Measurements from ENCODE around the gene ZNF213.
"Not testable (repeated sequence)": the region's sequence is repeated elsewhere in the genome, so short reads cannot be mapped to it uniquely, and the experiment has no call there.

ZNF213 gene

DNA sequence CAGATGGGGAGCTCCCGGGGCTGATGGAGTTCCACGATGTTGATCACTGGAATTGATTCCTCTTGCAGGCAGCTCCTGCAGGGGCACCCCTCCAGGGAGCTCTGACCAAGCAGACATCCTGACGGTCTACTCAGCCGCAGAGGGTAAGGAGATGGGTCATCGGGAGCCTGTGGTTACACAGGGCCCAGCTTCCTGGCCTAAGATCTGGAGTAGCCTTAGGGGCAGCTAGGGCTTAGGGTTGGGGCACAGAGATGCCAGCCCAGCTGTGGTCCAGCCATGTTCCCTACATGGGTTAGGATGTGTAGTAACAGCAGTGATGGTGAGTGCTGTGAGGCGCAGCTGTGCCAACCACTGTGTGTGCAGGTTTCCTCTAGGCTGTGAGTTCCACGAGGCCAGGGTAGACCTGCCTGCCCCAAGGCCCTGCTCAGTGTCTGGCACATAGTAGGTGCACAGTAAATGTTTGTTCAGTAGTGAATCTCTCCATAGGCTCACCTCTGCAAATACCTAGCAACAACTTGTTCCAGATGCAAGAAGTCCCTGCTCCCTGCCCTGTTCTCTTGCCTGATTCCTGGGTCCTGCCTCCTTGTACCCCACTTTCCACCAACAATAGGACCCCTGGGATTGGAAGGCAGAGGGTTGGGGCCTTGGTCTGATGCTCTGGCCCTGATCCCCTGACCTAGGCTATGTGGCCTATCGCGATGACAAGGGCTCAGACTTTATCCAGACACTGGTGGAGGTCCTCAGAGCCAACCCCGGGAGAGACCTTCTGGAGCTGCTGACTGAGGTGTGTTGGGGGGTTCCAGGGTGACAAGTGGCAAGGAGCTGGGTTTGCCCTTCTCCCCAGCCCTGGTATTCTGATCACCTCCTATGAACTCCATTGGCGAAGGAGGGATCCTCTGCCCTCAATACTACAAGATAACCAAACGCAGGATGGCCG lies 13.7 kb downstream of the ZNF213 start:
- no peak for DNase-seq (ENCODE audit: low read depth in 3 of 3)

DNA sequence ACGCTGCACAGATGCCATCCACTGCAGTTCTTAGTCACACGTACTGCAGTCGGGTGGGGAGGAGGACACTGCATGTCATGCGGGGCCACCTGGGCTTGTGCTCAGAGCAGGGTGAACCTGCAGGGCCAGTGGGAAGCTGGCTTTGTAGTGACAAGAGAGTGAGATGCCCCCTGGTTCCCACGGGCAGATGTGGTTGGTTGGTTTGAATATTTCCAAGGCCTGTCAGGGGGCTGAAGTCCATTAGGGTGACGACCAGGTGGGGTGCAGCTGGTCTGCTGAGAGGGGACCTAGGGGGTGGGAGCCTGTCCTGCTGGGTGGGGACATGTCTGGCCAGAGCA lies 14.3 kb downstream of the ZNF213 start:
- no peak for DNase-seq (ENCODE audit: low read depth in 3 of 3)

DNA sequence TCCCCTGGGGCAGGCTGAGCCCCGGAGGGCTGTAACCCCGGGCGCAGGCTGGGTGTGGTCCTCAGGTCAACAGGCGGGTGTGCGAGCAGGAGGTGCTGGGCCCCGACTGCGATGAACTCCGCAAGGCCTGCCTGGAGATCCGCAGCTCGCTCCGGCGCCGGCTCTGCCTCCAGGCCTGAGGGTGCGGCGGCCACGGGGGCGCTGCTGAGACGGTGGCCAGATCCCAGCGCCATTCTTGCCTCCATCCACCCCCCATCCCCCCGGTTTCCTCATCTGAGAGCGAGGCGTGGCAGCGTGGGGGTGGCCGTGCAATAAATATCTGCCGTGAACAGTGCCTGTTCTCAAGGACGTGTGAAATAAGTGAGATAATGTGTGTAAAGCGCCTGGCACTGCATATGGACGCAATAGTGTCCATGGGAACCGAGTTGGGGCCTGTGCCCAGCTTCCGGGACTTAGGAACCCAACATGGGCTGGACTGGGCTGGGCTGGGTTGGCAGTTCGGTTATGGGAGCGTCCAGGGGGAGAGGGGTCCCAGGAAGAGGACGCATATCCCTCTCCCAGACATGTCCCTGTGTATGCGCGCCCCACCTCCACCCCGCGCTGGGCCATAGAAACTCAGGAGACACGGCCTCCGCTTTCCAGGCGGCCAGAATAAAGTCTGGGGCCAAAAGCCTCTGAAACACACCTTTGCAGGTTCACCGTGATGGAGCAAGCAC lies 15.0 kb downstream of the ZNF213 start:
- DNase-seq (ENCODE audit: low read depth in 3 of 3) = no peak

DNA sequence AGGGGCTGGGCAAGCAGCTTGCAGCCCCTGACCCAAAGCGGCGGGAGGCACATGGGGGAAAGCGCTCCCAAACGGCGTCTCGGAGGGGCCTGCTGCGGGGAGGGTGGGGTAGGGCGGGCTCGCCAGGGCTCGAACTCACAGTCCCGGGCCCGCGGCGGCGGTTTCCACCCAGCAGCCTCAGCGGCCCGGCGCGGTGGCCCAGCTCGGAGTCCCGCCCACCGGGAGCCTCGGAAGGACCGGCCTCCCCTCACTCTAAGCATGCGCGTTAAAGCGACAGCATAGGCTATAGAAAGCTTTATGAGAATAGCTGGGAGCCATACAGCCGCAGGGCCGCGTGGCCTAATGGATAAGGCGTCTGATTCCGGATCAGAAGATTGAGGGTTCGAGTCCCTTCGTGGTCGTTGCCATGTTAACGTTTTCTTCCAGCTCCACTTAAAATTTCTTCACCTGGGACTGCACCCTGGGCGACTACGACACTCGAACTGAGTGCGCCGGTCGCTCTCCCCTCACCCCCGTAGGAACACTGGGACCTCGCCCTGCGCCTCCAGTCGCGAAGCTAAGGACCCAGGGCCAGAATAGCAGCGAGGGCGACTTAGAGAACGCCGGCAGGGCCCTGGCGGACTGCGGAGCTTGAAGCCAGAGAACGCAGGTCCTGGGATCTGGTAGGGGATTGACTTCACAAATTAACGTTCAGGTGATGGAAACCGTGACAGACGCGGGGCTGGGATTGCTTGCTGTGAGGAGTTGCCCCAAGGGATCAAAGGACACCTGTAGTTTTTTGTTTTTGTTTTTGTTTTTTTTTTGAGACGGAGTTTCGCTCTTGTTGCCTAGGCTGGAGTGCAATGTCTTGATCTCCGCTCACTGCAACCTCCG lies 15.8 kb downstream of the ZNF213 start:
- peak; percentile 96 to 99 (median 97) for DNase-seq (ENCODE audit: low read depth in 3 of 3)

DNA sequence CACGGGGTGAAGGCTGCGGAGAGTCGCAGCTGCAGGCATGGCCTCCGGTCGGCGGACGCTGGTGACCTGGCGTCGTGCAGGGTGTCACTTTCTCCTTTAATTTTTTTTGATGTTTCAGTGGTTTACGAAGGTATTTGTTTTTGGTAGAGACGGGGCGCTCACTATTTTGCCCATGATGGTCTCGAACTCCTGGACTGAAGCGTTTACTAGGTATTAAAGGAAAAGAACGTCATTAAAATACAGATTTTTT lies 17.1 kb downstream of the ZNF213 start:
- DNase-seq (ENCODE audit: low read depth in 3 of 3) = no peak

DNA sequence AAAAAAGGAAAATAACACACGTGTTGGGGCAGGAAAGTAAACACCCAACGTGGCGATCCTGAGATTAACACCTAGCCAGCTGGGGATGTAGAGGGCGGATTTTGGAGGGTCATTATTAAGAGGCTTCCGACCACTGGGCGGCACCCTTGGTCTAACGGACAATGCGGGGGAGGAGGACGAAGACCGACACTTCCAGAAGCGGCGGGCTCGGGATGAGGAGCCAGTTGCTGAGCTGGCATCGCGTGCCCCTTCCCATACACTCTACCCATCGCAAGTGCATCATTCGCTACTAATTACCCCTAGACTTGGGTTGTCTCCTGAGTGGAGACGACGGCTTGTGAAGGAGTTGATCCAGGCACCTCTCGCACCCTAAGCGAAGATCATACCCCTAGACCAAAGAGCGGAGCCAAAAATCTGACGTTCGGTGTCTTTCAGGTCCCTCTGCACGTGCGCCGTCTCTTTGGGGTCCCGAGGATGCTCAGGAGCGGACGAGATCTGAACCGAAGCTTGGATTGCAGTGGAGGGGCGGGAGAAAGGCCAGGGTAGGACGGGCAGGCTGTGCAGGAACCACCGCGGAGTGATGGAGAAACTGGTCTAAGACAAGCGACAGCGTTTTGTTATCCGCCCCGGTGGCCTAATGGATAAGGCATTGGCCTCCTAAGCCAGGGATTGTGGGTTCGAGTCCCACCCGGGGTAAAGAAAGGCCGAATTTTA lies 17.6 kb downstream of the ZNF213 start:
- DNase-seq (ENCODE audit: low read depth in 3 of 3) = peak; percentile 60 to 85 (median 70)

DNA sequence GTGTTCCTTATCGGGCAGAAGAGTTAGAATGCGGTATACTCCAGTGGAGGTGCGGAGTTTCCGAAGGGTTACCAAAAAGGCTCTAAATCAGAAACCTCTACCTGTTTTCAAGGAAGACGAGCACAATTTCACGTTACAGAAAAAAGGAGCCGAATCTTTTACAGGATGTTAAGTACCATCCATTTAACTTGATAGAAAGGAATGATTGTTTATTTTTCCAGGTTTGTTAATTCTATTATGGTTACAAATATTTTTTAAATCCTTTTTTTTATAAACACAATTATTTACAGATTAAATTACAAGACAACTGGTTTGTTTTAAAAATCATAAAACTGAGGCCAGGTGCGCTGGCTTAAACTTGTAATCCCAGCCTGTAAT lies 18.2 kb downstream of the ZNF213 start:
- no peak for DNase-seq (ENCODE audit: low read depth in 3 of 3)

DNA sequence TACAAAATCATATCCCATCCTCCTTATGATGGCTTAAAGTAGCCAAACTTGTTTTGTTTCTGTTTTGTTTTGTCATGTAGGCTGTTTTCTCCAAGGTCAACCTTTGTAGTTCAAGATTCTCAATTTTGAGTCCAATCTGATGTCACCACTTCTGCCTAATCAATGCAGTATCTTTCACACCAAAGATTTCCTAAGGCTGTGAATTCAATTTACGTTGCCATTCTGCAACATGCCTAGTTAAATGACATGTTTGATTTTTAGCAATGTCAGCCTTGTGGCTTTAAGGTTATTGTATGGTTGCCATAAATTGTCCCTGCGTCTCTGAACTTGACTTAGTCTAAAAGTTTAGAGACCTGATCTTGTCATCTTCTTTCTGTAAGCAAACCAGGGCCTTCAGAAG lies 20.4 kb downstream of the ZNF213 start:
- DNase-seq (ENCODE audit: low read depth in 3 of 3) = no peak

DNA sequence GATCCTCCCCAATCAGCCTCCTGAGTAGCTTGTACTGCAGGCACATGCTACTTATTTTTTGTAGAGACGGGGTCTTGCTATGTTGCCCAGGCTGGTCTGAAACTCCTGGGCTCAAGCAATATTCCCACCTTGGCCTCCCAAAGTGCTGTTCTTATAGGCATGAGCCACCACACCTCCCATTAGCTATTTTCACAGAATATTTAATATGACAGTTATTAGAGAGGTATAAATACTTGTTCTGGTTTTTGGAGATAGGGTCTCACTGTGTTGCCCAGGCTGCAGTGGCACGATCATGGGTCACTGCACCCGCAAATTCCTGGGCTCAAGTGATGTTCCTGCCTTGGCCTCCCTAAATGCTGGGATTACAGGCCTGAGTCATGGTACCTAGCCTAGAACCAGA lies 21.1 kb downstream of the ZNF213 start:
- DNase-seq (ENCODE audit: low read depth in 3 of 3) = no peak

DNA sequence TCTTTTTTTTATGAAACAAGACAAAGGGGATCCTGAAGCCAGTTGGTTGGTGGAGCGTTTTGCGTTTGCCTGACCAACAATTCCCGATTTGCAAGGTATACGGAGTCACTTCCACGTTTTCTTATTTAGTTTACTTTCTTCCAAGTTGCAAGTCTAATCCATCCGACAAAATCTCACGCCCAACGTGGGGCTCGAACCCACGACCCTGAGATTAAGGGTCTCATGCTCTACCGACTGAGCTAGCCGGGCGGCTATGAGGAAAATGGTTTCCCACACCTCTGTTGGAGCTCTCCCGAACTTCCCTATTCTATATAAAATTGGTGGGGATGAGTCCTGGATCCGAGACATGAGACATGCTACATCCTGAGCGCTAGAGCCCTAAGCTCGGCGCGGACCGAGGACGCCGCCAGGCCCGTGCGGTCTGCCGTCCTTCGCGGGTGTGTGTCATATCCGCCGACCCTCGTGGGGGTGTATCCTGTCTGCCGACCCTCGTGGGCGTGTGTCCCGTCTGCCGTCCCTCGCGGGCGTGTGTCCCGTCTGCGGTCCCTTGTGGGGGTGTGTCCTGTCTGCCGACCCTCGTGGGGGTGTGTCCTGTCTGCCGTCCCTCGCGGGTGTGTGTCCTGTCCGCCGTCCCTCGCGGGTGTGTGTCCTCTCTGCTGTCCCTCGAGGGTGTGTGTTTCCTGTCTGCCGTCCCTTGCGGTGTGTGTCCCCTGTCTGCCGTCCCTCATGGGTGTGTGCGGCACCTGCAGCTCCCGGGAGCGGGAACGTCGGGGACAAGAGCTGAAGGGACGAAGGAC lies 22.6 kb downstream of the ZNF213 start:
- DNase-seq (ENCODE audit: low read depth in 3 of 3) = peak in 1 of 3 experiments; percentile 26

DNA sequence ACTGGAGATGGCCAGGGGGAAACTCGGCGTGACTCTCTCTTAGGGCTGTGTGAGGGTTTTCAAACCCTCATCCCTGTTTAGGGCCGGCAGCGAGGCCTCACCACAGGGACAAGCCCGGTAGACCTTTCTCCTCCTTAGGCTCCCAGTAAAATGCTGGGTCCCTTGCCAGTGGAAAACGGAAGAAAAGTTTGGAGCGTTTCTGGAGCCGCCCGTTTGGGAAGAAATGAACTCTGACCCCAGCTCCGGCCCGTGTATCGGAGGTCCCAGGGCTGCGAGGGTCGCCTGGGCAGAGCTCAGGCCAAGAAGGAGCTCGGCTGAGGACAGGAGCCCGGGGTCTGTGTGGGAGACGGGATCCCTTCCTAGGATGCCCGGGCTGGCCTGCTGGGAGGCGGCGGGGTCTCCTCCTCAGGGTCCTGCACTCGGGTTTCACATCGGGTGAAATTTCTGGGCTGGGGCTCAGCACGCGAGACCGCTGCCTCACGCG lies 23.2 kb downstream of the ZNF213 start:
- no peak for DNase-seq (ENCODE audit: low read depth in 3 of 3)

DNA sequence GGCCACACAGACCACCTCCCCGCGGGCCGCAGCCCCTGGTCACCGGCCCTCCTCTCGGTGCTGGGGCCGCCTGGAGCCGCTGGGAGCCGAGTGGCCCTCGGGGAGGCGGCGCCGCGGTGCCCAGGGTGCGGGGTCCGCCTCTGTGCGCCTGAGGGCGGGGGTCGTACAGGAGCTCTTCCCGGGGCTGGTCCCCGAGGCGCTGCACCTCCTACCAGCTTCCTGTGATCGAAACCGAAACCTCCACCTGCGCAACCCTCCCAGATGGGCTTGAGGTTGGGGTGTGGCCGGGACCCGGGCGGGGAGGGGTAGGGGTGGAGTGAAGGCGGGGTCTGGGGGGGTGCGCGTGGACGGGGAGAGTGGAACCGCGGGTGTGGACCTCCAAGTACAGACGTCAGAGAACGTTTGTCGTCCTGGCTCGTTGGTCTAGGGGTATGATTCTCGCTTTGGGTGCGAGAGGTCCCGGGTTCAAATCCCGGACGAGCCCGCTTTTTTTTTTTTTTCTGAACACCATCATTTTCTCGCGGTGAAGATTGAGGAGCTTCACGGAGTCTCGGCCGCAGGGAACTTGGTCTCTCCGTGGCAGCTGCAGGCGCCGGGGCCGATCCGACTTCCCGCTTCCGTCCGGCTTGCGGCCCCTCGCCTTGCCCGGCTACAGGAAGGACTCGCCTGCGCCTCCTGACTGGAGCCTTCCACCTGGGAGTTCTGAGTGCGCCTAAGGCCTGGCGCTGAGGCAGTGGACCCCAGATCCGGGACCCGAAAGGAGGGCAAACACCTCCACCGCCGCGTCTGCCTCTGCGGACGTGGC lies 23.9 kb downstream of the ZNF213 start:
- peak; percentile 62 to 93 (median 86) for DNase-seq (ENCODE audit: low read depth in 3 of 3)

DNA sequence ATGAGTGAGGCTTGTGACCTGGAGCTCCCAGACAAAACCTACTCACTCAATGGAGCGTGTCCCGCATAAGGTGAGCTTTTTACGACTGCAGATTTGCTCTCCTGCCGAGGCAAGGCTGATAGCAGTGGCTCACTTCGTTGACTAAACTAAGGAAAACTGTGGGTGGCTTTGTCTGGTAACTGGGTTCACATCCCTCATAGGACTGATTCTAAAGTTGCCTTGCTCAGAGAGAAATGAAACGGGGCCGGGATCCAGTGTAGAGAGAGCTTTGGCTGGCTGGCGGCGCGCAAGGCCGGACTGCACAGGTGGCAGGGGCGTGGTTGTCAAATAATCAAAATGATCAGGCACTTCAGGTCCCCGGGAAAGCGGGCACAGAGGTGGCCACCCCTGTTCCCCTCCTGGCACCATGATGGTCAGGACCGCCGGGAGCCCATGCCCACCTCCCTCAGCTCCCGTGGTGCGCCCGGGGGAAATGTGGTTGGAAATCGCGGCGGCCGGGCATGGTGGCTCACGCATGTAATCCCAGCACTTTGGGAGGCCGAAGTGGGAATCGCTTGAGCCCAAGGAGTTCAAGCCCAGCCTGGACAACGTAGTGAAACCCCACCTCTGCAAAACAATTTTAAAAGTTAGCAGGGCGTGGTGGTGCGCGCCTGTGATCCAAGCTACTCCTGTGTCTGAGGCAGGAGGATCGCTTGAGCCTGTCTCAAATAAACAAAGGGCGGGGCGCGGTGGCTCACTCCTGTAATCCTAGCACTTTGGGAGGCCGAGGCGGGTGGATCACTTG lies 26.6 kb downstream of the ZNF213 start:
- DNase-seq (ENCODE audit: low read depth in 3 of 3) = no peak

DNA sequence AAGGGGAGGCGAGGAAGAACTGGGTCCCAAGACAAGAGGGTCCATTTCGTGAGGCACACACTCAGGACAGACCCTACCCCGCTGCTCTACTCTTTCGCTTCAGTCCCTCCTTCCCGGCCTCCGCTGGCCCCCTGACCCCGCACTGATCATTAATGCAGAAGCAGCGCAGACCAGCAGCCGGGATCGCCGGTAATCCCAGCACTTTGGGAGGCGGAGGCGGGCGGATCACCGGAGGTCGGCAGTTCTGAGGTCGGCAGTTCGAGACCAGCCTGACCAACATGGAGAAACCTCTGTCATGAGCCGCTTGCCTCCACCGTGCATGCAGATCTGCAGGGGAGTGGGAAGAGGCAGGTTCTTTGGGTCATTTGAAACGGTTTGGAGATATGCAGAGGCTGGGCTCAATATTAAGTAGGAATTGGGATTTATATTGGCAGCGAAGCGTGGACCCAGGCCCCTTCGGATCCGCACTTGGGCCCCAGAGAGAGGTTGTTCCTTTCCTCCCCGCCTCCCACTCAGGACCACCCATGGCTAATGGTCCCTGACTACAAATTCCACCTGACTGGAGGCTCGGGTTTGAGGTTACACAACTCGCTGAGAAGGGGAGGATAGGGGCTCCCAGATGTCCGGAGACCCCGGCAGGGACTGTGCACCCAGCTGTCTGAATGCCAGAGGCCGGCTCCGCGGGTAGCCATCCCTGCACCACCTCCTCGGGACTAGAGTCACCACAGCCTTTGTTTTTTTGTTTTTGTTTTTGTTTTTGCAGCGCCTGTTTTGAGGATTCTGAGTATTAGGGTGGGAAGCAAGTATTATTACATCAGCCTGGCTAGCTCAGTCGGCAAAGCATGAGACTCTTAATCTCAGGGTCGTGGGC lies 29.5 kb downstream of the ZNF213 start:
- no peak for DNase-seq (ENCODE audit: low read depth in 3 of 3)

DNA sequence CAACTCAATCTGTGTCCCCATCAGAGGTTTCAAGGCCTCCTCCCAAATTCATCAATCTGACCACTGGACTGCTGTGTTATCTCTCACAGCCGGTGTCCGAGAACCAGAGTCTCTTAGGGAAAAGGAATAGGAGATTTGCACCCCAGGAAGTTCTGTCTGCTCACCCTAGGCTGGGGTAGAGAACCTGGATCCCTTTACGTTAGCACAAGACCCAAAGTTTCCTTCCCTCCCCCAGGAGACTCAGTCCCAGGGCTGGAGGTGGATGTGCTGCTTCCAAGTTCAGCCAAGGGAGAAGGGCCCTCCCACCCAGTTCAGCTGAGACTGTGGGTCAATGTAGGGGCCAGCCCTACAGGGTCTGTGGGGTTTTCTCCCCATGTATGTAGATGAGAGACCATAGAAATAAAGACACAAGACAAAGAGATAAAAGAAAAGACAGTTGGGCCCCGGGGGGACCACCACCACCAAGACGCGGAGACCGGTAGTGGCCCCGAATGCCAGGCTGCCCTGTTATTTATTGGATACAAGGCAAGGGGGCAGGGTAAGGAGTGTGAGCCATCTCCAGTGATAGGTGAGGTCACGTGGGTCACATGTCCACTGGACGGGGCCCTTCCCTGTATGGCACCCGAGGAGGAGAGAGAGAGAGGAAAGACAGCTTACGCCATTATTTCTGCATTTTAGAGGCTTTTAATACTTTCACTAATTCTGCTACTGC lies 30.4 kb downstream of the ZNF213 start:
- DNase-seq (ENCODE audit: low read depth in 3 of 3) = no peak

DNA sequence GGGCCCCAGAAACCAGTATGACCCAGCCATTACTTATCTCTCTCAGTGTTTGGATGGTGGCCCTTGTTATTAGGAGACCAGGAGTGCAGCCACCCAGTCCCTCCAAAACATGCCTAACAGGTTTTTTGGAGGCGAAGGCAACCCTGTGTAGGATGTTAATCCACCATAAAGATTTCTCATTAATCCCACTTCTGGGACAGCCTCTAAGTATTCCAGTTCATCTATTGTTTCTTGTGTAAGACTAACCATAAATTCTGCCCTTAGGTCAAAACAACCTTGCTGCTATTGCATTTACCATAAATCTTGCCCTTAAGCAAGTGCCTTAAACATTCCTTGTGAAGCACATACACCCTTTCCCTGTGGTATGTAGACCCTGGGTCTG lies 31.7 kb downstream of the ZNF213 start:
- no peak for DNase-seq (ENCODE audit: low read depth in 3 of 3)

DNA sequence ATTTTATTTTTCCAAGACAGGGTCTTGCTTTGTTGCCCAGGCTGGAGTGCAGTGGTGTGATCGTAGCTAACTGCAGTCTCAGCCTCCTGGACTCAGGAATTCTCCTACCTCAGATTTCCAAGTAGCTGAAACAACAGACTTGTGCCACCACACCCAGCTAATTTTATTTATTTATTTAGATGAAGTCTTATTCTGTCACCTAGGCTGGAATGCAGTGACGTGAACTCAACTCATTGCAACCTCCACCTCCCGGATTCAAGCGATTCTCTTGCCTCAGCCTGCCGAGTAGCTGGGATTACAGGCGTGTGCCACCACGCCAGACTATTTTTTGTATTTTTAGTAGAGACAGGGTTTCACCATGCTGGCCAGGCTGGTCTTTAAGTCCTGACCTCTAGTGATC lies 33.9 kb downstream of the ZNF213 start:
- DNase-seq (ENCODE audit: low read depth in 3 of 3) = not testable (repeated sequence)
